ENCODE data around the gene PIF1. TPM values are rescaled to one million over a fixed set of nuclear protein-coding genes. Genes with fewer than 3 reads are reported as not detected.

Gene PIF1
- total RNA-seq (ENCODE audit: low replicate concordance) = 8.0 and 30.5 TPM in 2 replicates
- long read RNA-seq, partial matches to known transcripts = 1 of 1 reads
- long read RNA-seq, other reads (novel, unspliced or antisense) = 0 of 1 reads

GRCh38 chr15:64825431-64826294 lies at the start of gene PIF1:
Gene PIF1, minus strand, starts transcription at chr15:64825647. Its CDS starts 1,312 bp downstream, at chr15:64824335.
- no peaks in the 10 kb centered on the region for H3K36me3 Mint-ChIP-seq
- H3K27me3 Mint-ChIP-seq = peaks cover 16% of the 10 kb centered on the region
- H3K9me3 Mint-ChIP-seq = no peaks in the 10 kb centered on the region
- peak within 1 kb of the TSS; percentile 94 for H3K4me3 Mint-ChIP-seq
- peak within 1 kb of the TSS; percentile 89 for H3K27ac Mint-ChIP-seq
- TF ChIP-seq CTCF (conservative IDR thresholded peaks at IDR 0.05) = no peak
- DNase-seq (ENCODE audit: extremely low spot score, unreplicated experiment) = peak; percentile 87
- peaks cover 9% of the 10 kb centered on the region for H3K4me1 Mint-ChIP-seq (ENCODE audit: unreplicated experiment)

GRCh38 chr15:64870353-64870752 lies 44.9 kb upstream of the PIF1 start:
- H3K4me3 Mint-ChIP-seq = no peak overlapping the region
- no peak overlapping the region for H3K27ac Mint-ChIP-seq
- peaks cover 3% of the 10 kb centered on the region for H3K36me3 Mint-ChIP-seq
- no peak for TF ChIP-seq CTCF (conservative IDR thresholded peaks at IDR 0.05)
- peaks cover 23% of the 10 kb centered on the region for H3K4me1 Mint-ChIP-seq (ENCODE audit: unreplicated experiment)
- no peak for DNase-seq (ENCODE audit: extremely low spot score, unreplicated experiment)
- no peaks in the 10 kb centered on the region for H3K9me3 Mint-ChIP-seq
- no peaks in the 10 kb centered on the region for H3K27me3 Mint-ChIP-seq

DNA sequence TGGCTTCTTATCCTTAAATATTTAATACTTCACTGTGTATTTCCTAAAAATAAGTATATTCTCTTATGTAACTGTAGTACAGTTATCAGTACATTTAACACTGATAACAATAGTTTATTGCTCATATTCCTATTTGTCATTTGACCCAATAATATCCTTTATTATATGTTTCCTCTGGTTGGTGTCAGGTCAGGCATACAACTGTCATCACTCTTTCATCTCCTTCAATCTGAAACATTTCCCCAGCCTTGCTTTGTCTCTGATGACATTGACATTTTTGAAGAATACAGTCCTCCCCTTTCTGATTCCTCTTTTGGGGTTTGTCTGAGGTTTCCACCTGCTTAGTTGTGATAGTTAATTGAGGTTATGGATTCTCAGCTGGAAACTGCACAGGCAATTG lies 44.1 kb upstream of the PIF1 start:
- no peaks in the 10 kb centered on the region for H3K27me3 Mint-ChIP-seq
- H3K27ac Mint-ChIP-seq = no peak overlapping the region
- peaks cover 16% of the 10 kb centered on the region for H3K4me1 Mint-ChIP-seq (ENCODE audit: unreplicated experiment)
- no peak for DNase-seq (ENCODE audit: extremely low spot score, unreplicated experiment)
- no peak for TF ChIP-seq CTCF (conservative IDR thresholded peaks at IDR 0.05)
- H3K36me3 Mint-ChIP-seq = peaks cover 3% of the 10 kb centered on the region
- no peaks in the 10 kb centered on the region for H3K9me3 Mint-ChIP-seq
- H3K4me3 Mint-ChIP-seq = no peak overlapping the region

DNA sequence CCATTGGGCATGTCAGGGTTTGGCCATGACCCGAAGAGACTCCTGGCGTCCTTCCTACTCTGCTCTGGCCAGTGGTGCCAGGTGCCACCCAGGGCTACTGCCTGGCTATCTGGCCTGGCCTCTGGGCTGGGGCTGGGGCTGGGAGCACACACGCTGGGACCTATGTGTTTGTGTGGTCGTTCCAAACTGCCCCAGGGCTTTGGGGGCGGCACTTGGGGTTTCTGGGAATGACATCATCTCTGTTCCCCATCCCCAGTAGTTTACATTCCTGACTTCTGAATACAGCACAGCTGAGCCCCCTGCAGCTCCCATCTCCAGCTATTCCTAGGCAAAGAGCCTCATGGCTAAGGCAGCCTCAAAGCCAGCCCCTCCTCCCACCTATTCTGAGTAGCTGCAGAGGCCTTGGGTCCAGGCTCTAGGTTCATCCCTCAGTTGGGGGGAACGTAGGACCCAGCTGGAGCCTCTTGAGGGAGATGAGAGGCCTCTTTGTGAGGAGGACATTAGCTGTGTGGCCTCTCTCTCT lies 40.6 kb upstream of the PIF1 start:
- no peak for TF ChIP-seq CTCF (conservative IDR thresholded peaks at IDR 0.05)
- Mint-ChIP-seq H3K9me3 (no peaks in the 10 kb centered on the region), H3K27ac (no peak overlapping the region), H3K36me3 (peaks cover 3% of the 10 kb centered on the region), H3K27me3 (no peaks in the 10 kb centered on the region), H3K4me3 (no peak overlapping the region), H3K4me1 (ENCODE audit: unreplicated experiment) (peaks cover 20% of the 10 kb centered on the region)
- no peak for DNase-seq (ENCODE audit: extremely low spot score, unreplicated experiment)

GRCh38 chr15:64865126-64865997 lies 39.9 kb upstream of the PIF1 start:
- Mint-ChIP-seq H3K27me3 (no peaks in the 10 kb centered on the region), H3K27ac (no peak overlapping the region), H3K4me3 (no peak overlapping the region), H3K36me3 (peaks cover 3% of the 10 kb centered on the region), H3K4me1 (ENCODE audit: unreplicated experiment) (peaks cover 20% of the 10 kb centered on the region), H3K9me3 (no peaks in the 10 kb centered on the region)
- TF ChIP-seq CTCF (conservative IDR thresholded peaks at IDR 0.05) = no peak
- DNase-seq (ENCODE audit: extremely low spot score, unreplicated experiment) = no peak

All from type B pancreatic cell (in vitro differentiated cells).